Stimulated activated CD8-positive, alpha-beta memory T cell treated with anti-CD3 and anti-CD28 coated beads, Interleukin-15, amount 100 ng/mL, for 1 hour (primary cell): ENCODE data around the gene RIMKLA.

Source experiments
- DNase-seq: peaks from one replicate; pipeline ENCODE4 v3.0.0-alpha.2; 2020; ENCODE audit warnings: low read depth

Gene RIMKLA, protein sequence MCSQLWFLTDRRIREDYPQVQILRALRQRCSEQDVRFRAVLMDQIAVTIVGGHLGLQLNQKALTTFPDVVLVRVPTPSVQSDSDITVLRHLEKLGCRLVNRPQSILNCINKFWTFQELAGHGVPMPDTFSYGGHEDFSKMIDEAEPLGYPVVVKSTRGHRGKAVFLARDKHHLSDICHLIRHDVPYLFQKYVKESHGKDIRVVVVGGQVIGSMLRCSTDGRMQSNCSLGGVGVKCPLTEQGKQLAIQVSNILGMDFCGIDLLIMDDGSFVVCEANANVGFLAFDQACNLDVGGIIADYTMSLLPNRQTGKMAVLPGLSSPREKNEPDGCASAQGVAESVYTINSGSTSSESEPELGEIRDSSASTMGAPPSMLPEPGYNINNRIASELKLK

DNA sequence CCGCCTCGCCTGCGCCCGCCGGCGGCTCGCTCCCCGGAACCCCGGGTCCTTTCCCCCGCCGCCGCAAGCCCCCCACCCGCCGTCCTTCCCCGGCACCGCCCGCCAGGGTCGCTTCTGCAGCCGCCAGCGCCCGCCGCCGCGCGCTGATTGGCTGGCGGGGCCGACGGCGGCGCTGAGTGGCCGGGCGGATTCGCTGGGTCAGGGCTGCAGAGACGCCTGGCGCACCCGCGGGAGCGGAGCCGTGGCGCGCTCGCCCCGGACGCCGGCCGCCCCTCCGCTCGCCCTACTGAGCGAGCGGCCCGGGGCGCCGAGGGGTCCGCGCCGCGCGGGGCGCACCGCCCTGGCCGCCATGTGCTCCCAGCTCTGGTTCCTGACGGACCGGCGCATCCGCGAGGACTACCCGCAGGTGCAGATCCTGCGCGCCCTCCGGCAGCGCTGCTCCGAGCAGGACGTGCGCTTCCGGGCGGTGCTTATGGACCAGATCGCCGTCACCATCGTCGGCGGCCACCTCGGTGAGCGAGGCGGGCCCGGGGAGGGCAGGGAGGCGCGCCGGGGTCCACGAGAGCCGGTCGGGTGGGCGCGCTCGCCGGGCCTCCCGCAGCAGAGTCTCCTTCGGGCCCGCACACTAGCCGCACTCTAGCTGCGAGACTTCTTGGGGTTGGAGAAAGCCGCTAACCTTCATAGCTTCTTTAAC lies at the start of gene RIMKLA:
RIMKLA (plus strand) TSS at position 207 of the 694 bp plus-strand sequence; CDS start at position 350, 143 bp downstream.
- no peak for DNase-seq

DNA sequence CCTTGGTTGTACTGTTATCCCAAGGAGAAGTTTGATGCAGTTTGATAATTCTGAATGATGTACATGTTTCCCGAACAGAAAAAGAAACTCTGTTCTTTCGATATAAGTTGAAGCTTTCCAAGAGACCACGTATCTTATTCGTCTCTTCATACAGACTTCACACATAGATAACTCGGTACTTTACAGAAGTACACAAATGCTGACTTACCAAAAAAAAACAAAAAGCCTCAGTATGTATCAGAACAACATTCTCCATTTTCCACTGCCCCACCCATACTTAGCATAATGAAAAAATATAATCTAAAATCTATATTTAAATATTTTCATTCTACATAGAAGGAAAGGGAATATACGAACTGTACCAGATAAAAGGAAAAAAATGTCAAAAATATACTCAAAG lies 47.7 kb upstream of the RIMKLA start:
- no peak for DNase-seq

DNA sequence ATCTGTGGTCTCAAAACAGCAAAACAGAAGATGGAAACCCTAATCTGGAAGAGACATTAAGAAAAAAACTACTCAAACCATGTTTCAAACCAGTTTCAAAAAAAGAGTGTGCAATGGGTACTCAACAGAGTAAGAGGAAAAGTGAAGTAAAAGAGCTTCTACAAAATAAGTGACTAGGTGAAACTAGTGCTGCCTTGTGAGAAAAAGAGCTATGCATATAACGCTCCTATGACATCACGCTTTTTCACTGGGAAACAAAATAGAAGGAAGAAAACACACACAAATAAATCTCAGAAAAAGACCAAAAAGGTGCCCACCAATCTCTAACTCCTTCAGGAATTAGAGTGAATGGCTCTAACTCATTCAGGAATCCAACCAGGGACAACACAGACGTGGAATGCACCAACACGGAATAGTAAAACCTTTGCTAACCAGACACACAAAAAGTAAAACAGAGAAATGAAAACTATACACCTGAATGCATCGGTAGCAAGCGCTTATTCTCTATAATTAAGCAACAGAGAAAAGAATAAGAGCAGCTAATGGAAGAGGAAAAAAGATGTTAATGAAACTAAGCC lies 46.8 kb upstream of the RIMKLA start:
- DNase-seq: no peak

DNA sequence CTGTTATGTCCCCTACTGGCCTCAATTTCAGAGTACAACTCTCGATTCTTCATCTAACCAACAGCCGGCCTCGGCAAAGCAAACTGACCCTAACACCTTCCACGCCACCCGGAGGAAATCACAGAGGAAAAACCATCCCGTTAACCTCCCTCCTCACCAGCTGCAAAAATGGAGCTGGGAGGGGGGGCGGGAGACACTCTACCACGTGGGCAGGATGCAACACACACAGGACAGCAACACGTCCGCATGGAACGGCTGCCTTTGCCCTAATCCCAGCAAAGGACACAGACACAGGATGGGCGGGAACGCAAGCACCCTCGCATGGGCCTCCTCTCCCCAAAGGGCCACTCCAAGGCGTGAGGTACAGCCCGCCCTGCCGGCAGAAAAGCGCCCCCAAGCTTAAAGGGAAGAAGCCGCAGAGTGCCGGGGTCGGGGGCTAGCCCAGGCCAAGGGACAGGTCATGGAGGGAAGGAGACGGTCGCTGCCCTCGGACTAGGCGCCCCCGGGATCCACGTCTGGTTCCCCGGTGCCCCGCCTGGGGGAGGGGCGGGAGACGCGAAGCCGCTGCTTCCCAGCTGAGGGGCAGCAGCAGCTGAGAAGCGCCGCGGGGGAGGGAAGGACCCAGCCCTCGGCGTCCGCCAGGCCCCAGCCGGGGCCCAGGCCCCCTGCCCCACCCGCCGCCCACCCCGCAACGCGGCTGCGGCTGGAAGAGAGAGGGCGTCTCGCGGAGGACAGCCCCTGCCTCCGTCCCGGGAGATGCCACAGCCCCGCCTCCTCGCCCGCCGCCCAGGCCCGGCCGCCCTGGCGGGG lies 46.1 kb upstream of the RIMKLA start:
- no peak for DNase-seq

DNA sequence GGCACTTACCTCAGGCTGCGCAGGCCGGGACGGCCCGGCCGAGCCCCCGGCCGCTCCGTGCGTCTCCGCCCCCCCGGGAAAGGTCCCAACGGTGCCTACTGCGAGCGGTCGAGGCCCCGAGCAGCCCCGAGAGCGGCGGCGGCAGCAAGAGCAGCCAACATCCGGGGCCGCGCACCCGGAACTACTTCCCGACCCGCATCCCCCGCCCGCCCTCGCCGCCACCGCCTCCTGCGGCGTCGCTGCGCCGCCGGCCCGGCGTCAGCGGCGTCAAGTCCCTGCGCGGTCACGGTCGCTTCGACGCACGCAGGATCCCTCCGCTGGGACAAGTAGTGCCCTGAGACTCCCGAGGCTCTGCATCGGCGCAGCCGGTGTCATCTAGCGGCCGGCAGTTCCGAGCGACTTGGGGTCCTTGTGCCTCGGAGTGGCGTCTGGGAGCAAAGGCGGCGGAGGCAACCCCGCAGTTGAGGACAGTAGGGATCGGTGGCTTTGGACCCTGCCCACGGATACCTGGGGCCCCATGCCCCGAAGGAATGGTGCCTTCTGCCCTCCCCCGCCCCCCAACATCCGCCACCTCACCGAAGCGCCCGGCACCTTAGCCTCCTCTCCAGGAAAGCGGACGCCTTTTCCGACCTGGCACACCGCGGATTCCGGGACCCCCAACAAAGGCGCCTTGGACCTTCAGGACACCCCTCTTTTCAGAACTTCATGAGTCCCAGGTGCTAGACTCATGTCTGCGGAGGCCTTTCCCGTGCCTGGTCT lies 45.4 kb upstream of the RIMKLA start, which contains the start of gene FOXJ3:
FOXJ3 (minus strand) TSS at position 186 of the 759 bp plus-strand sequence. CDS start 24,142 bp downstream, outside the sequence.
- peak; percentile 82 for DNase-seq

DNA sequence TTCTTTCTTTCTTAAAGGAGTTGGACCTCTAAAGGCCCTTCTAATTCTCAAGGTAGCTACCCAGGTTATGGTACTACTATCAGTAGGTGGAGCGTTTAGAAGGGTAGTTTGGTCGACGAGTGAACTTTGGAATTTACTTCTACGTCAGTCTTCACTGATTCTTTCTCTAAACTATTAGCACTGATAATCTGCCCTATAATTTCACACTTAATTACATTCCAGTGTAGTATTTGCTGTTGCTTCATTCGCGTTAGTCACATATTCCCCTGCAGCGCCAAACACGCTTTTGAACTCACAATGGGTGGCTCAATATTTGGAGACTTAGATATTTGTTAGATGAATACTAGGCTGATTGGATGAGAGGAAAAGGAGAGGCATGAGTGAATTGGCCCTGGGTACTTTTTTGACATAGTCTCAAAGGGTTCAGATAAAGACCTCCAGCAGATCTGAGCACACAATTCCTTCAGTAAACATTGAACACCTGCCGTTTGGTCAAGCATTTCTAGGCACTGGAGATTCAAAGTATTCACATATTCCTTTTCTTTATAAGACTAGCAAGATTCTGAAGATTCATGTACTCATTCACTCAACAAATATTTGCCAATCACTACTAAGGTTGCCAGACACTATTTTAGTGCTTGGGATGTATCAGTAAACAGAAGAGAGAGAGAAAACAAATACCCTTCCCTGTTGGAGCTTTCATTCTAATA lies 44.6 kb upstream of the RIMKLA start:
- DNase-seq: no peak

DNA sequence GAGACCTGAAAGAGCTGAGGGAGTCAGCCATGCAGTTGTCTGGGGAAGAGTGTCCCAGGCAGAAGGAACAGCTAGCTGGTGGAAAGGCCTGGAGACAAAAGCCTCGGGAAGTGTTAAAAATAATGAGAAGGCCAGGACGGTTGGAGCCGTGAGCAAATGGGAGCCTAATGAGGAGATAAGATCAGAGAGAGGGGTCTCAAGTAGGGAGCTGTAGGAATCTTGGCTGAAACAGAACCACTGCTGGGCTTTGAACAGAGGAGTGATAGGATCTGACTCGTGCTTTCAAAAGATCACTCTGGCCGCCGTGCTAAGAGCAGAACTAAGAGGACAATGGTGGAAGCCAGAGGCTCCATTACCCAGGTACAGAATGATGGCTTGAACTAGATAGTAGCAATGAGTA lies 43.6 kb upstream of the RIMKLA start:
- DNase-seq: no peak

DNA sequence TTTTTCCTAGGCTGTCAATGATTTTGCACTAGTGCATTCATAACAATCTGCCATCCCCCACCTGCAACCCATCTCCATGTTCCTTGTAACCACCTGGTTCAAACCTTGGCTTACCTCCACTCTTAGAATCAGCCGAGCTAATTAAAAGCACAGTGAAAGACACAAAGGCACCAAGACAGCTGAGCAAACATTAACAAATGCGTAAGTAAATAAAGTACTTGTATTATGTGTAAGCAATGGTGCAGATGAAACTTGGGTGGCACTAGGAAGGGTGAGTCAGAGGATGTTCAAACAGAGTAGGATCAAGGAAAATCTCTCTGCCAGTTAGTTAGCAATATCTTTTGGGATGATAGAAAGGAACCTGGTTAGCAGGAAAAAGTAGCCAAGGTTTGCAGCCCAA lies 40.5 kb upstream of the RIMKLA start:
- no peak for DNase-seq

DNA sequence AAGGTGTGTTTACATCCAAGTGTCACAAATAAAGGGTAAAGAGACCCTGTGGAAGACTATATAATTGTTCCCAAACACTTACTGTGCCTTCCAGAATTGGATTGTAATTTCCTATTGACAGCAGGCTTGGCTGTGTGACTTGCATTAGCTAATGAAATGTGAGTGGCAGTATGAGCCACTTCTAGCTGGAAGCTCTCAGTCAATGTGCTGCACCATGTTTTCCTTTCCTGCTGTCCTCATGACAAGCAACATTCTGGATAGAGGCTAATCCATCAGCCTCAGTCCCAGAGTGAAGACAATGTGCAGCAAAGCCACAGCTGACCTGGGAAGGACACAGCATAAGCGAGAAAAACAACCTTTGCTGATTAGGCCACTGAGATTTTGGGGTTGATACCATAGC lies 39.7 kb upstream of the RIMKLA start:
- no peak for DNase-seq

DNA sequence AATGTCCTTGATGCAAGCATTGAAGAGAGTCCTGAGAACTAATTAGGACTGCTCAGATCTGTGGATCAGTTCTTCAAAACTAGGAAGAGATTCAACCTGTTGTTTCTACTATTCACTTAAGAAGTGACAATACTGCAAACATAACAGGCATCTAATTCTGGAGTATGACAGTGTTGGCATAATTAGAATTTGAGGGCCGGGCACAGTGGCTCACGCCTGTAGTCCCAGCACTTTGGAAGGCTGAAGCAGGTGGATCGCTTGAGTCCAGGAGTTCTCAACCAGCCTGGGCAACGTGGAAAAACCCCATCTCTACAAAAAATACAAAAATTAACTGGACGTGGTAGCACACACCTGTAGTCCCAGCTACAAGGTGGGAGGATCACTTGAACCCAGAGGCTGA lies 37.5 kb upstream of the RIMKLA start:
- no peak for DNase-seq

DNA sequence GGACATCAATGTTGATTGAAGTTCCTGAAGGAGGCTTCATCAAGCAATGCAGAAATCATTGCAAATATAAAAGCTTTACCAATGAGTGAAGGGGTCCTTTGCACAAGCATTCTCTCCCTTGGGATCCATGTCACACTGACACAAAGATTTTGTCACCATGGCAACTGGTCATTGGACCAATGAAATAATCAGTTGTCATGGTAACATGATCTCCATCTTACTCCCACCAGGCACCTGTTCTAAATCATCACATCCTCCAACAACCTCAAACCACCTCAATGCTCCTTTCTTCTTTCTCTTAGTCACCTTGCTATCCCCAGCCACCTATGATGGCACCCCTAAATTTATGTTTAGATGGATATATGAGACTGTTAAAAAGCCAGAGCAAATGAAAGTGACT lies 32.1 kb upstream of the RIMKLA start:
- no peak for DNase-seq

DNA sequence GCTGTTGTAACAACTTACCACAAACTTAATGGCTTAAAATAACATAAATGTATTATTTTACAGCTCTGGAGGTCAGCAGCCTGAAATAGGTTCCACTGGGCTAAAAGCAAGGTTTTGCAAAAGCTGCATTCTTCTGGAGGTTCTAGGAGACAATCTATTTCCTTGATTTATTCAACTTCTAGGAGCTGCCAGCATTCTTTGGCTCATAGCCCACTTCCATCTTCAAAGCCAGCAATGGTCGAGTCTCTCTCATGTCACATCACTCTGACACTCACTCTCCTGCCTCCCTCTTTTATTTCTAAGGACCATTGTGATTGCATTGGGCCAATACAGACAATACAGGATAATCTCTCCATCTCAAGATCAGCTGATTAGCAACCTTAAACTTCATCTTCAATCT lies 30.5 kb upstream of the RIMKLA start:
- DNase-seq: no peak

DNA sequence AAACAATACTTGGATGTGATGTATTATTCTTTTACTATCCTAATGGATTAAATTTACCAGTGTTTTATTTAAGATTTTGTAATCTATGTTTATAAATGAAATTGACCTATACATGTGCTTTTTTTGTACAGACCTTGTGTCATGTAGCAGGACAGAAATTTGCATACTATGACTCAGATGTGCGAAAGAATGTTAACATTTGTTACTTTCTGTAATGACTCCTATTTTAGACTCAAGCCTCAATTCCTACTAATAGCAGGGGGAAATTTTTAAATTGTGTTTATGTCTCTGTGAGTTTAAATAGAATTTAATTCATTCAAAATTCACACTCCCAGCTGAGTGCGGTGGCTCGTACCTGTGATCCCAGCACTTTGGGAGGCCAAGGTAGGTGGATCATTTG lies 21.8 kb upstream of the RIMKLA start:
- DNase-seq: no peak

DNA sequence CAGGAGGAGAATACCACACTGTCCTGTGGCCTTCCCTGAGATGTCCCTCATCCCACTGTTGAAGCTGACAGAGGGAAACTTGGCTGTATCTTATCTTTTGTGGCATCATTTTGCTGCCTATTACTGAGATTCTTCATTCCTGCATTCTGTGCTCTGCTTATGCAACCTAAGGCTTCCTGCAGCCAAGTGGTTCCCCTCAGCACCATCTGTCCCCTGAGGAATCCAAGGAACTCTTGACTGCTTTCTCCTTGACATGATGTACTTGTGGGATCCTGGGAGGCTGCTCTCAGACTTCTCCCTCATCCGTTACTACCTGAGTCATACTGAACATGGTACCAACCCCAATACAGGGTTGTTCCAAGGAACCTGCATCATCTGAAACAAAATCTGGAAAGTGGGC lies 21.1 kb upstream of the RIMKLA start:
- no peak for DNase-seq

DNA sequence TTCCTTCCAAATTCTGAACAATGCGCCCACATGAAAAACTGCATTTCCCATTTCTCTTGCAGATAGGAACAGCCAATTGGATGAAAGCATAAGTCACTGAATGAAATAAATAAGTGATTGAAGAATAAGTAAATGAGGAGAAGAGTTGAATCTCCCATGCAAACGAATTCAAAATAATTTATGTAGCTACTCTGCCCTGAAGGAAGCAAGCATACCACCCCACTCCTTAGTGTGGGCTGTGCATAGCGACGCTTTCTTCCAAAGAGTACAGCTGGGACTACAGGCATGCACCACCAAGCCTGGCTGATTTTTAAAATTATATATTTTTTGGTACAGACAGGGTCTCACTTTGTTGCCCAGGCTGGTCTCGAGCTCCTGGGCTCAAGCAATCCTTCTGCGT lies 16.5 kb upstream of the RIMKLA start:
- no peak for DNase-seq

DNA sequence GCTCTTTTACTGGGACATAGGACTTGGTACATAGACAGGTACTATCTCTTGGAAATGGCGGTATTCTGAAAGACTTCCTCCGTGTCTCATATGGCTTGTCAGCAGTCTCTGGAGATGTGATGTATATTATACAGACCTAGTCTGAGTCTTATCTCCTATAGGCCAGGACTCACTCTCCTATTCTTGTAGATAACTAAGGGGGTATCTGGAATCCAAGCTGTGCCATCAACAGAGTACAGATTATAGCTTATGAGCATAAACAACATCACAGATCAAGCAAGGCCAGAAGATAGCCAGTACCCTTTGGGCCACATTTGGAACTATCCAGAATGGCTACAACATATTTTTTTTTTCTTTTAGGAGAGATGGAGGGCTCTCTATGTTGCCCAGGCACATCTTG lies 16.1 kb upstream of the RIMKLA start:
- no peak for DNase-seq

DNA sequence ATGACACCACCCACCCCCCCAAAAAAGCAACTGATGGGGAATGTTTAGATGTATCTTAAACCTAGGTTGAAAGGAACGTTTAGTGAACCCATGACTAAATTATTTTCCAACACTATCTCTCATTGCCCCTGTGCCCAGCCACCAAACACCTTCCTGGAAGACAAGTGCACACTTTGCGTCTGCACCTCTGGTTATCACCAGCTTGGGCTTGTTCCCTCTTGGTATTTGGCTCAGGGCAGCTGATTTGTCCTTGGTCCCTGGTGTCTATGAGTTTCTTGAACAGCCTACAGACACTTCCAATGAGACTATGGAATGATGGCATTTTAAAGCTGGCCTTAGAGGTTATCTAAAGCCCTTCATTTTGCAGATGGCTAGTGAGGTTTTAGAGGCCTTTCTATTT lies 15.5 kb upstream of the RIMKLA start:
- no peak for DNase-seq

DNA sequence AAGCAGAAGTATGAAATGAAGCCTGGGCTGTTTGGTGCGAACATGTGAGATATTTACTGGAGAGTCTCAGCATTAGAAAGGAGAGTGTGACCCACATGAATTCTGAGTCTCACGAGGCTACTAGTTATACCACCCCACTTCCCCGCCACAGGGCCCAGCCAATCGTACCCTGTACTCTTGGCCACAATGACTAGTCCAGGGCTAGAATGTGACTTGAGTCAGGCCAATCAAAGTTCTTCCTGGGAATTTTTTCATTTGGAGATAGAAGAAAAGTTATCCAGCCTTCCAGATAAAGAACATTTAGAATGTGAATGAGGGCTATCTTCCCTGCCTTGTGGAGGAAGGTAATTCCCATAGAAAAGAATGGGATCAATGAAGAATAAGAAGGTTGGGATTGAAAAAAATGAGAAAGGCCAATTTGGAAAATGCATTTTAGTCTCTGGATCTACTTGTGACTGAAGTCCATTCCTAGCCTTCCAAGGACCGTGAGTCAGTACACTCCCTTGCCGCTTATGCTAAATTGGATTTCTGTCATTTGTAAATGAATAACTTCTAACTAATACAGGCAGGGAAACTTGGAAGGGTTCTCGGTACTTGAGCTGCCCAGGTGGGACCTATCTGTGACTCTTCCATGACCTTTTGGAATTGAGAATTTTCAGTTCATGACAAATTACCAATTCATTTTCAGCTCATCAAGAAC lies 12.3 kb upstream of the RIMKLA start:
- DNase-seq: no peak

DNA sequence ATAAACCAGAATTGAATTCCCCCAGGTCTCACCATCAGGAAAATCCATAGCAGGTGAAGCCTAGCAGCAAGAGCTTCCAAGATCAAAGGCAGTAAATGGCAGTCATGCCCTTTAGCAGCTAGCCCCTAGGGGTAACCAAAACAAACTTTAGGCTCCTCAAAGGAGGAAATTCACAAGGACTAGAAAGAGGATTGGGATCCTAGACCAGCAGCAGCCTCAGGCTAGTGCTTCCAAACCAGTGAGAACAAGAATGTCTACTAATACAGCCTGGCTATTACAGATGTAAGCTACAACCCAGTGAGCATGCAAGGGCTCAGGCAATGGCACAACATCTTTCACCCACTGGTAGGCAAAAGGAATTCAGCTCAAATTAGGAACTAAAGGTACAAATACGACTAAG lies 11.1 kb upstream of the RIMKLA start:
- no peak for DNase-seq

DNA sequence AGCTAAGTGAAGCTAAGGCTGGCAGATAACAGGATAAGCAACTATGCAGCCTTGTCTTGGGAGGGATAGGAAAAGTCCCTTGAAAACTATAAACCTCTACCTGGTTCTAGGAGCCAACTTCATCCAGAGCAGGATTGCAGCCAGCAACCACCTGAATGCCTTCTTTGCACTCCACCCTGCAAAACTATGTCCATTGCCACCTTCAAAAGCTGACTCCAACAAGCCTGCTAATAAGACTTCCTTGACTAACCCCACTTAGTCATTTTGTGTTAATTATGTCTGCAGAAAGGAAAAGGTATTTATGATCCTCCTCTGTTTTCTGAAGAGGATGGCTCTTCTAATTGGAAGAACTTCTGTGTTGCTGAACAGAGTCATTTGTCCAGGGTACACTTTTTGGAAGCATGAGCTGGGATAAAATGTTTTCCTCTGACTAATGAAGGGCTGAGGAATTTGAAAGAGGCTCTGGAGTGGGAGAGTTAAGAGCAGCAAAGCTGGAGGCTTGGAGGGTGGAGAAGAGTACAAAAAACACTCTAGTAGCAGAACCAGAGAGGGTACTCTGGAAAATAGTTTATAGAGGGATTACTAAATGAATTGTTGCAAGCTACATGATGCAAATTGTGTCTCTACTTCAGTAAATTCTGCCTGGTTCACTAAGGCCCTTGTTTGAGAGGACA lies 9.6 kb upstream of the RIMKLA start:
- no peak for DNase-seq
